GM03348 (cell line): Measurements from ENCODE around the gene ELMO1.

ENCODE experiments used
- DNase-seq: peaks from one replicate; pipeline ENCODE4 v3.0.0; 2012; ENCODE audit warnings: low spot score

ELMO1 gene

GRCh38 chr7:37050801-37051200 lies 397.9 kb downstream of the ELMO1 start:
- no peak for DNase-seq

DNA sequence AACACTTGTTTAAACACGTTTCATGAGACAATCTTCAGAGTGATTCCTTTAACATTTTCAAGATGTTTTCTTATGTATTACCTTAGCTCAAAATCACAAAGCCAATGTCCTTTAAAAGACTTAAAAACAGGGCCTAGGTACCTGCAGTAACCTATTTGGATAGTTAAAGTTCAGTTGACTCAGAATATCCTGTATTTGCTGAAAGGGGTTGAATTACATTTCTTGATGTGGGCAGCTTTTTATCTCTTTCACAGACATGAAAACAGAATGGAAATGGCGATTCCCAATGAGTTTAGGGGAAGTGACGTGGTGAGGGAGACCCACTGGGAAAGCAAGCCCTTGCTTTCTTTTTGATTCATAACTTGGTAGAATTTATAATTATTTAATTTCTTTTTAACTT lies 400.0 kb downstream of the ELMO1 start:
- no peak for DNase-seq

- DNase-seq = no peak
Observed at GRCh38 chr7:37047260-37047659, 401.4 kb downstream of the ELMO1 start.

DNA sequence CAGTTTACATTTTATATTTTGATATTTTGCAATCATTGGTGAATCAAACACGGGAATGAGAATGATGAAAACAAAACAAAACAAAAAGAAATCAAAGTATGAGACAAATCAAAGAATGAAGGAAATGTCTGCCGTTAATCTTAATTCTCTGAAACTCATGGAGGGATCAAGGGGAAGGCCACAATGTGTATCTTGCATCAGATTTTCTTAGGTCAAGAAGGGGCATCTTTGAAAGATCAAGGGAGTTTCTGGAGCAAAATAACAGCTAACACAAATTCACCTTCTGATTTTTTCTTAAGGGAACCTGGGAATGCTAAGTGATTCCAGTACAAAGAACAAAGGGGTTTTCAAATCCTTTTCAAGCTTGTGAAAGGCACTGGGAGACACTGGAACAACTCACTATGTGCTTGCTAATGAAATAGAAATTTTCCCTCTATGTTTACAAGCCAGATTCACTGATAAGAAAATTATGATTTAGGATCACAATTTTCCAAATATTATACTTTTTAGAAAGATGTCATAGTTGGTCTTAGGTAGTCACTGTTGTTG lies 402.1 kb downstream of the ELMO1 start:
- no peak for DNase-seq

- DNase-seq = no peak
Observed at GRCh38 chr7:37045681-37046179, 402.9 kb downstream of the ELMO1 start.

- no peak for DNase-seq
Observed at GRCh38 chr7:37041461-37041860, 407.2 kb downstream of the ELMO1 start.

- peak; percentile 16 for DNase-seq
Observed at GRCh38 chr7:37040330-37040729, 408.3 kb downstream of the ELMO1 start.

GRCh38 chr7:37039131-37039749 lies 409.4 kb downstream of the ELMO1 start:
- DNase-seq = no peak

GRCh38 chr7:37038706-37039105 lies 410.0 kb downstream of the ELMO1 start:
- DNase-seq = no peak

DNA sequence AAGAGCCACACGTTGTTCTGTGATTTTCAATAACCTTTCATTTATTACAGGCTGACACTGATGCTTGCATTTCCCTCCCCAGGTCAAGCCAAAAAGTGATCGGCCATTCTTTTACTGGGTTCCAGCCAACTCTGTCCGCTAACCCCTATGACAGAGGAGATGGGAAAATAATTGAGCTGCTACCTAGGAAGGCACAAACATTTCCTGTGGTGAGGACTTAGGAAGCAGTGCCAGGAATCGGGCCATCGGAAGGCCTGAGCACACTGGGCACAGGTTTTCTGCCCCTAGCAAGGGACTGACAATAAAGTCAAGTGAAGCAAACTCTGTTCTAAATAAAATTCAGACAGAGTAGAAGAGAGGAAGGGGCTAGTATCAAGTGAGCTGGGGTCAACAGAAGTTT lies 411.4 kb downstream of the ELMO1 start:
- no peak for DNase-seq

GRCh38 chr7:37035631-37036030 lies 413.0 kb downstream of the ELMO1 start:
- no peak for DNase-seq

DNA sequence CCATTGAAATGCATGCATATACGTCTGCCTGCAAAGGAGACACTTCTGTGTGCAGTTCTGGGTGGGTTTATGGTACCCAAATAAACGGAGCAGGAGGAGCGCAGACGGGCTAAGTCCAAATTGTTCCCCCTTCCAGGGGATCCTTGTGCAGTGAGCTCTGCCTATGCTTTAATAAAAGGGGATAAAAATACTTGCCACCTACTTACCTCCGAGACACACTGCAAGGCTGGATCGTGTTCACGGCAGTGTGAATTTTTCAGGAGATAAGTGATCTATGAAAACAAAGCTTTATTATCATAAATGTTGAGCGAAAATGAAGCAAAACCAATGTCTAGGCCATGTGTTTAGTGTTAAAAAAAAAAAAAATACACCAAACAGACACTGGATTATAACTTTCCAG lies 415.5 kb downstream of the ELMO1 start:
- no peak for DNase-seq

GRCh38 chr7:37032258-37032601 lies 416.4 kb downstream of the ELMO1 start:
- DNase-seq = no peak

GRCh38 chr7:37031571-37032257 lies 416.9 kb downstream of the ELMO1 start:
- DNase-seq = peak; percentile 93

- no peak for DNase-seq
Observed at GRCh38 chr7:37028909-37029440, 419.7 kb downstream of the ELMO1 start.

DNA sequence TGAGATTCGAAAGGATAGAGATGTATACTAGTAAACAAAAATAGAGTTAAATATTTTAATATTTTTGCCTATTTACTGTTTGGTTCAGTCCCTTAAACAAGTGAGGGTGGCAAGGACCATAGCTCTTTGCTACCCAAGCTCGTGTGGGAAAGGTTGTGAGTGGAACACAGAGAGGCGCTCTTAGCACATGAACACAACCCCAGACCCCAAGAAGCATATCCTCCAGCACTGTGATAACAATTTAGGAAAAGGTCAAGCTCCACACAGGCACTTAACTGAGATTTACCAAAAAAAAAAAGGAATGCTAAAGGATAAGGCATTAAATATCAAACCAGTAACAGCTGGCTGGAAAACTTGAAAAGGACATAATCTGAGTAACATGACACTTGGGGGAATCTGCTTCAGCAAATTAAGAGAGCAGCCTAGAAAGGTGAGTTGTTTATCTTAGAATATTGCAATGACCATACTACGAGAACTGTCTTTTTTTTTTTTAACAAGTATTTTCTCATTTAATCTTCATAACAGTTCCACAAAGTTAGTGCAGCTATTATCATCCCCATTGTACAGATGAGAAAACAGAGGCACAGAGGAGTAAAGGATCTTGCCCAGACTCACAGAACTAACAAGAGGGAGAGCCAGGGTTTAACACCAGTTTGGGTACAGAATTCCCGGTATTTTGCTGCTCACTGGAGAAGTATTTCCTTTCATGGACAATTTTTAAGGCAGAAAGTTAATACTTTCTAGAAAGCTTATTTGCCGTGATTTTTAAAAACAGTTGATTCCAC lies 420.9 kb downstream of the ELMO1 start:
- DNase-seq = no peak

- DNase-seq = no peak
Observed at GRCh38 chr7:37027104-37027503, 421.6 kb downstream of the ELMO1 start.

- DNase-seq = no peak
Observed at GRCh38 chr7:37018954-37019353, 429.7 kb downstream of the ELMO1 start.

GRCh38 chr7:37016064-37016878 lies 432.4 kb downstream of the ELMO1 start:
- DNase-seq = no peak

- no peak for DNase-seq
Observed at GRCh38 chr7:37015353-37016034, 433.2 kb downstream of the ELMO1 start.

DNA sequence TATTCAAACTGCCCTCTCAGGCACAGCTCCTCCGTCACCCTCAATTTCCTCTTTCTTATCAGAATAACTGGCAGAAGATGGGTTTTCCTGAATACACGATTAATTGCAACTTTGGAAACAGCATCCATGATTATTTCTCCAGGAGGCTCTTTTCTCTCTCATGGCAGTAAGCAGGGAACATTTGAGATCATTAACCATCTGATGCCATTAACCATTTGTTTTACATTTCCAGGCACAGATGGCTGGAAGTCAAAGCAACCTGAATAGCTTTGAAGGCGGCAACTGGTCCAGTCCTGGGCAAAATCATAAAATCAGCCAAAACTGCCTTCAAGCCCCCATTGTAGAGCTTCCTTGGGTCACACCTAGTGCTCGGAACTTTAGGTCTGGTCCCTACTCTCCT lies 434.9 kb downstream of the ELMO1 start:
- DNase-seq = no peak
